Pancreas (tissue), 10 donors: ENCODE measurements around the gene ANKRD2. TPM values are rescaled to one million over a fixed set of nuclear protein-coding genes. Genes with fewer than 3 reads are reported as not detected.
A peak's percentile ranks its signal among the peaks of the same experiment; 100 is the strongest.
"Not testable (repeated sequence)": the region's sequence is repeated elsewhere in the genome, so short reads cannot be mapped to it uniquely, and the experiment has no call there.

Source experiments
- ATAC-seq, 4 donors: fragments of 200-7000 bp; cut with Tn5 transposase; one replicate each; pipeline versions ENCODE4 v1.8.0 to v1.9.1; 2020; ENCODE audit warnings: mild to moderate bottlenecking in 4 of 4, moderate library complexity in 4 of 4
- DNase-seq, 6 donors: peaks; one replicate each; pipeline ENCODE4 v3.0.0-alpha.2; 2020
- FAIRE-seq: peaks from 2 replicates; lab custom pipeline; 2012; peaks lifted over from hg19 to GRCh38; lab: Jason Lieb, UNC
- H3K27ac ChIP-seq, 4 donors: fragments of 200-600 bp; sonication (generic); 1 replicate in 3 of 4; 2 replicates in 1 of 4; pipeline versions ENCODE4 v1.5.0 to v1.8.0; 2020
- H3K27me3 ChIP-seq, 4 donors: fragments of 200-600 bp; one replicate each; pipeline ENCODE4 v1.8.0; 2021
- H3K36me3 ChIP-seq, 3 donors: fragments of 200-600 bp; sonication (generic) in 1 of 3; one replicate each; pipeline versions ENCODE4 v1.5.0 to v1.8.0; 2020 to 2021
- H3K4me1 ChIP-seq, 3 donors: fragments of 200-600 bp; one replicate each; pipeline ENCODE4 v1.8.0; 2021
- H3K4me3 ChIP-seq, 4 donors: fragments of 200-600 bp; sonication (generic) in 2 of 4; one replicate each; pipeline versions ENCODE4 v1.5.0 to v1.8.0; 2020 to 2021
- H3K9me3 ChIP-seq, 4 donors: fragments of 200-600 bp; one replicate each; pipeline ENCODE4 v1.8.0; 2021
- WGBS, 2 donors: extraction: QIAGEN DNeasy Blood & Tissue Kit; methylation state at CpG; one replicate each; pipeline ENCODE4 v1.1.7; 2013; 5-methylcytosine and 5-hydroxymethylcytosine counted together
- intact Hi-C, 3 donors: fragments of 100-400 bp; cut with DNase I; formaldehyde crosslinking; loops; one replicate each; pipeline versions ENCODE4 v1.11.1 to v1.14.2; 2022
- polyA plus RNA-seq, 2 donors: library from polyadenylated mRNA; stranded (reverse); fragments of 200-250 nt; gene quantifications; one replicate each; pipeline ENCODE4 v1.2.3, GENCODE V29; 2013
- total RNA-seq, 6 donors: library from RNA; stranded (reverse); fragmentation: NEBNext Ultra II Directional in 4 of 6; extraction: Animal tissue kit (Norgen Biotek cat#: 25700) in 4 of 6; gene quantifications; one replicate each; pipeline versions ENCODE4 v1.2.1 to v1.2.4, GENCODE V29; 2021 to 2023
- TF ChIP-seq, protein P1 (sequence below), 4 donors: fragments of 200-600 bp; sonication (generic) in 3 of 4; IDR thresholded peaks; one replicate each; pipeline versions ENCODE4 v1.5.0 to v1.8.0; 2021; ENCODE audit warnings: antibody characterized with exemption in 4 of 4
- donor health status: healthy with polysubstance abuse.
- donor health status: DM: no; HTN: no; CAD: no; lungs with moderate emphysema.
- donor health status: DM: no; HTN: no; CAD: no.
- donor health status: control.
- donor health status: control.
- donor health status: Bipolar disorder and iron deficiency.
- donor health status: DM: yes; HTN: yes; CAD: no.
- donor health status: DM: no; HTN: no; CAD: no.
- donor health status: DM: no; HTN: no; CAD: no.
- donor health status: DM: yes; HTN: yes; CAD: no.

ANKRD2 gene
- total and polyA plus RNA-seq, 8 donors: 0.12 to 1.6 (median 0.39) TPM

DNA sequence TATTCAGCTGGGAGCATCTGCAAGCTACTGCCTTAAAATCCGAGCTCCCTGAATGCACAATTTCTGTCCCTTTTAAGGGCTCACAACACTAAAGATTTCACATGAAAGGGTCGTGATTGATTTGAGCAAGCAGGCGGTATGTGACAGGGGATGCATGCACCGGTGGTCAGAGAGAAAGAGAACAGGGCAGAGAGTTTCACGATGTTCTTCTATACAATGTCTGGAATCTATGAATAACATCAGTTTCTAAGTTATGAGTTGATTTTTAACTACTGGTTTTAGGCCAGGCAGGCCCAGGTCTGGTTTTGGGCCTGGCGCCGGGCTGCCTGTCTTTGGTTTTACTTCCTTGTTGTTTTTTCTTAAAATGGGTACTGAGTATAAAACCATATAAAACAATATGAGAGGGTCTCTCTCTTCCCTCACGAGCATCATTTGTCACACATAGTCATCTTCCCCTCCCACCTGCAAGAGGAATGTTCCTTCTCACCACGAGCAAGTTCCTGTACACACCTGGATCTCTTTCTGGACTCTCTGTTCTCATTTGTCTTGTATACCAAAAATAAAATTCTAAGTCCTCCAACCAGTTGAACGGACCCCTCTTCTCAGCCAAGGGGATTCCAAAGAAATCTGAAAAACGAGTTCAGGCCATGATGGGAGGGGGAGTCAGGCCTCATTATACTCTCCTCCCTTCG is 11.0 kb upstream of the ANKRD2 start:
- FAIRE-seq, ATAC-seq, H3K36me3 ChIP-seq, H3K9me3 ChIP-seq, H3K4me3 ChIP-seq, H3K4me1 ChIP-seq, intact Hi-C loops, H3K27me3 ChIP-seq: not testable (repeated sequence)
- DNase-seq: peak in 1 of 6 donors; percentile 28
- H3K27ac ChIP-seq: peak overlapping the region in 3 of 4 donors; percentile 28 to 56 (median 50)
- WGBS, 2 donors: 71 to 79% methylated on average over 12 of the region's 12 CpGs

DNA sequence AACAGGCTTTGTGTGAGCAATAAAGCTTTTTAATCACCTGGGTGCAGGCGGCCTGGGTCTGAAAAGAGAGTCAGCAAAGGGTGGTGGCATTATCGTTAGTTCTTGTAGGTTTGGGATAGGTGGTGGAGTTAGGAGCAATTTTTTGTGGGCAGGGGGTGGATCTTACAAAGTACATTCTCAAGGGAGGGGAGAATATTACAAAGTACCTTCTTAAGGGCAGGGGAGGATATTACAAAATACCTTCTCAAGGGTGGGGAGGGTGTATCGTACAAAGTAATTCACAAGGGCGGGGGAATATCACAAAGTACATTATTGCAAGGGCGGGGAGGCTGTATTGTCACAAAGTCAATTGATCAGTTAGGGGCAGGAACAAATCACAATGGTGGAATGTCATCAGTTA is 10.2 kb upstream of the ANKRD2 start:
- H3K36me3 ChIP-seq, FAIRE-seq, H3K27me3 ChIP-seq, H3K4me1 ChIP-seq, H3K4me3 ChIP-seq, H3K9me3 ChIP-seq, intact Hi-C loops, ATAC-seq, H3K27ac ChIP-seq: not testable (repeated sequence)
- 95 to 97% methylated on average over 5 of the region's 5 CpGs for WGBS, 2 donors
- peak in 1 of 6 donors; percentile 15 for DNase-seq

DNA sequence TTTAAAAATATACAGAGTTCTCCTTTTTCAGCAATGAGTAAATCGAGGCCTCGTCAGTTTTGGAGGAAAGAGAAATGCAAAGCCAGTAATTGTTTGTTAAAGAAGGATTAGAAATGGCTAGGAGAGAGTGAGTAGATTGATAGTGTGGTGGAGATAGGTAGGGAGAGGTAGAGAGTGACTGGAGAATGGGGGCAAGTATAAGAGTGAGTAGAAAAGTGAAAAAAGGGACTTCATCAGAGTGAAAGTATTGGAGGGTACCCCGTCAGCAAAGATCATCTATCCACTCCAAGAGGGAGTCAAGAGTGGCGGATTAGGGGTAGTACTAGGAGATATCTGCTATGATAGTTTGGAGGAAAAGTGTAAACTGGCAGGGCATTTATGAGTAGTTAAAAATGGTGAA is 9.2 kb upstream of the ANKRD2 start:
- no peak for DNase-seq
- 91 to 96% methylated on average over 4 of the region's 4 CpGs for whole genome bisulfite sequencing, 2 donors
- Histone ChIP-seq H3K36me3 (no peaks in the 10 kb centered on the region), H3K27me3 (no peaks in the 10 kb centered on the region), H3K27ac (no peak overlapping the region), H3K9me3 (no peaks in the 10 kb centered on the region), H3K4me1 (no peaks in the 10 kb centered on the region), H3K4me3 (no peak overlapping the region)
- intact Hi-C loops: no loop called here
- ATAC-seq: no peak
- TF ChIP-seq, protein P1, sequence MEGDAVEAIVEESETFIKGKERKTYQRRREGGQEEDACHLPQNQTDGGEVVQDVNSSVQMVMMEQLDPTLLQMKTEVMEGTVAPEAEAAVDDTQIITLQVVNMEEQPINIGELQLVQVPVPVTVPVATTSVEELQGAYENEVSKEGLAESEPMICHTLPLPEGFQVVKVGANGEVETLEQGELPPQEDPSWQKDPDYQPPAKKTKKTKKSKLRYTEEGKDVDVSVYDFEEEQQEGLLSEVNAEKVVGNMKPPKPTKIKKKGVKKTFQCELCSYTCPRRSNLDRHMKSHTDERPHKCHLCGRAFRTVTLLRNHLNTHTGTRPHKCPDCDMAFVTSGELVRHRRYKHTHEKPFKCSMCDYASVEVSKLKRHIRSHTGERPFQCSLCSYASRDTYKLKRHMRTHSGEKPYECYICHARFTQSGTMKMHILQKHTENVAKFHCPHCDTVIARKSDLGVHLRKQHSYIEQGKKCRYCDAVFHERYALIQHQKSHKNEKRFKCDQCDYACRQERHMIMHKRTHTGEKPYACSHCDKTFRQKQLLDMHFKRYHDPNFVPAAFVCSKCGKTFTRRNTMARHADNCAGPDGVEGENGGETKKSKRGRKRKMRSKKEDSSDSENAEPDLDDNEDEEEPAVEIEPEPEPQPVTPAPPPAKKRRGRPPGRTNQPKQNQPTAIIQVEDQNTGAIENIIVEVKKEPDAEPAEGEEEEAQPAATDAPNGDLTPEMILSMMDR (IDR thresholded peaks at IDR 0.05): no peak
- FAIRE-seq: no peak

DNA sequence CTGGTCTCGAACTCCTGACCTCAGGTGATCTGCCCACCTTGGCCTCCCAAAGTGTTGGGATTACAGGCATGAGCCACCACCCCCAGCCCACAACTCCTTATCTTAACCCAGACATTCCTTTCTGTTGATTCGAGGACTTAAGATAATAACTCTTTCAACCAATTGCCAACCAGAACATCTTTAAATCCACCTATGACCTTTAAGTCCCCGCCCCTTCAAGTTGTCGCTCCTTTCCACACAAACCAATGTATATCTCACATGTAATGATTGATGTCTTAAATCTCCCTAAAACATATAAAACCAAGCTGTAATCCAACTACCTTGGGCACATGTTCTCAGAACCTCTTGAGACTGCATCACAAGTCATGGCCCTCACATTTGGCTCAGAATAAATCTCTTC is 7.8 kb upstream of the ANKRD2 start:
- no peak for FAIRE-seq
- no peak for ATAC-seq
- H3K9me3 ChIP-seq: no peaks in the 10 kb centered on the region
- H3K27me3 ChIP-seq: no peaks in the 10 kb centered on the region
- intact Hi-C loops: no loop called here
- TF ChIP-seq, protein P1 (IDR thresholded peaks at IDR 0.05): no peak
- 81 to 88% methylated on average over 4 of the region's 4 CpGs for WGBS, 2 donors
- no peak overlapping the region for H3K27ac ChIP-seq
- no peak for DNase-seq
- peaks cover 0 to 6% (median 0%) of the 10 kb centered on the region in 3 donors for H3K36me3 ChIP-seq
- no peak overlapping the region for H3K4me3 ChIP-seq
- H3K4me1 ChIP-seq: no peaks in the 10 kb centered on the region

DNA sequence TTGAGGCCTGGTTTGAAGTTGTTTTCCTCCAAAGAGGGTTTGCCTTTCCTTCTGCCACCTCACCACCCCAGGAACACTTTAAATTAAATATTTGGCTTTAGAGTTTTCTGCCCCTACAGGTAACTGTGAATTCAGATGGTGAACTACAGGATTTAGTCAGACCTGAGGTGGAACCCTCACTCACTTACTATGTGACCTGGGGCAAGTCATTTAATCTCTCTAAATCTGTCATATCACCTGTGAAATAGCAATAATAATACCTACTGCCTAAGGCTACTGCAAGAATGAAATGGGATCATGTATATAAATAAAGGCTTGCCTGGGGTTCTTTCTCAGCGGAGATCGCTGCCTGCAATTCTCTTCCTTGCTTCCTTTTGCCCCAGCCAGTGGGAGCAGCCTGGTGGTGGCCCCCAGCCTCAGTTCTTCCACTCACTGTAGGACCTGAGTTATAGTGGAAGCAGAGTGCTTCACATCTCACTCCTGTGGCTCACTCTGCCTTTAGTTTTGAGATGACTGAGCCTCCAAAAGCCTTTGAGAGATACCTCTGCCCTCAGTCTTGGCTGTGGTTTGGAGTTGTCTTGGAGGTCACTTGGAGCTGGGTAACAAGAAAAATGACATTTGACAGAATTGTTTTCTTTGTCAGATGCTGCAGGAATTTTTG is 6.1 kb upstream of the ANKRD2 start:
- peak in 1 of 6 donors; percentile 11 for DNase-seq
- TF ChIP-seq, protein P1 (IDR thresholded peaks at IDR 0.05): no peak
- ATAC-seq: no peak
- Histone ChIP-seq H3K36me3 (peaks cover 0 to 6% (median 0%) of the 10 kb centered on the region in 3 donors), H3K4me3 (no peak overlapping the region), H3K4me1 (no peaks in the 10 kb centered on the region), H3K27me3 (no peaks in the 10 kb centered on the region), H3K27ac (no peak overlapping the region), H3K9me3 (no peaks in the 10 kb centered on the region)
- intact Hi-C loops: no loop called here
- no peak for FAIRE-seq
- 91 to 100% methylated on average over 2 of the region's 2 CpGs for WGBS, 2 donors

DNA sequence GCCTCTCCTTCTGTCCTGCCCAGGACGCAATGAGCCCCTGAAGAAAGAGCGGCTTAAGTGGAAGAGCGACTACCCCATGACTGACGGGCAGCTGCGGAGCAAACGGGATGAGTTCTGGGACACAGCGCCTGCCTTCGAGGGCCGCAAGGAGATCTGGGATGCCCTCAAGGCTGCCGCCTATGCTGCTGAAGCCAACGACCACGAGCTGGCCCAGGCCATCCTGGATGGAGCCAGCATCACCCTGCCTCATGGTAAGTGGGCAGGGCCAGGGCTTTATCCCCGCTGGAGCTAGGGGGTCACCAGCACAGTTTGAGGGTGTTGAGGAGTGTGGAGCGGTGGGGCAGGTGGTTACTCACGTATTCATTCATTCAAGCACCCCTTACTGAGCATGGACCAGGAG is 4.7 kb upstream of the ANKRD2 start:
- H3K27ac ChIP-seq: no peak overlapping the region
- FAIRE-seq (no peak), ATAC-seq (no peak), DNase-seq (peak in 1 of 6 donors; percentile 33)
- intact Hi-C loops: no loop called here
- TF ChIP-seq, protein P1 (IDR thresholded peaks at IDR 0.05): no peak
- H3K36me3 ChIP-seq: peaks cover 0 to 6% (median 0%) of the 10 kb centered on the region in 3 donors
- no peaks in the 10 kb centered on the region for H3K4me1 ChIP-seq
- H3K9me3 ChIP-seq: no peaks in the 10 kb centered on the region
- no peaks in the 10 kb centered on the region for H3K27me3 ChIP-seq
- H3K4me3 ChIP-seq: no peak overlapping the region
- 89 to 92% methylated on average over 15 of the region's 15 CpGs for WGBS, 2 donors
